ENCODE results near the gene CPLX1.

Gene CPLX1

GRCh38 chr4:865121-865465 is 39.2 kb upstream of the CPLX1 start:
- in situ Hi-C loops (cut with MboI; ENCODE audit: low sequenced_read_pairs, unreplicated experiment): no loop called here
- no peak for TF ChIP-seq CTCF (IDR thresholded peaks at IDR 0.05; ENCODE audit: borderline replicate concordance, control extremely low read depth, extremely low read depth, insufficient read depth, missing control alignments)
- no peak for DNase-seq (ENCODE audit: low spot score)

GRCh38 chr4:864456-865120 is 38.7 kb upstream of the CPLX1 start:
- DNase-seq (ENCODE audit: low spot score): no peak
- in situ Hi-C loops (cut with MboI; ENCODE audit: low sequenced_read_pairs, unreplicated experiment): no loop called here
- TF ChIP-seq CTCF (IDR thresholded peaks at IDR 0.05; ENCODE audit: borderline replicate concordance, control extremely low read depth, extremely low read depth, insufficient read depth, missing control alignments): no peak

GRCh38 chr4:860561-860960 is 34.6 kb upstream of the CPLX1 start:
- TF ChIP-seq CTCF (IDR thresholded peaks at IDR 0.05; ENCODE audit: borderline replicate concordance, control extremely low read depth, extremely low read depth, insufficient read depth, missing control alignments): no peak
- DNase-seq (ENCODE audit: low spot score): no peak
- in situ Hi-C loops (cut with MboI; ENCODE audit: low sequenced_read_pairs, unreplicated experiment): no loop called here

GRCh38 chr4:859496-859895 is 33.6 kb upstream of the CPLX1 start:
- TF ChIP-seq CTCF (IDR thresholded peaks at IDR 0.05; ENCODE audit: borderline replicate concordance, control extremely low read depth, extremely low read depth, insufficient read depth, missing control alignments): no peak
- in situ Hi-C loops (cut with MboI; ENCODE audit: low sequenced_read_pairs, unreplicated experiment): no loop called here
- DNase-seq (ENCODE audit: low spot score): no peak

- DNase-seq (ENCODE audit: low spot score): no peak
- in situ Hi-C loops (cut with MboI; ENCODE audit: low sequenced_read_pairs, unreplicated experiment): no loop called here
- TF ChIP-seq CTCF (IDR thresholded peaks at IDR 0.05; ENCODE audit: borderline replicate concordance, control extremely low read depth, extremely low read depth, insufficient read depth, missing control alignments): no peak
Observed at GRCh38 chr4:858831-859451, 33.0 kb upstream of the CPLX1 start.

GRCh38 chr4:858041-858481 is 32.1 kb upstream of the CPLX1 start:
- in situ Hi-C loops (cut with MboI; ENCODE audit: low sequenced_read_pairs, unreplicated experiment): no loop called here
- TF ChIP-seq CTCF (IDR thresholded peaks at IDR 0.05; ENCODE audit: borderline replicate concordance, control extremely low read depth, extremely low read depth, insufficient read depth, missing control alignments): no peak
- no peak for DNase-seq (ENCODE audit: low spot score)

Data from GM13976 (cell line).